LNCAP (cell line): Measurements from ENCODE around the gene UBXN1.
A peak's percentile ranks its signal among the peaks of the same experiment; 100 is the strongest.

Source experiments
- TF ChIP-seq, protein P1 (sequence below): fragments of 450-650 bp; IDR thresholded peaks from 2 replicates; pipeline ENCODE4 v1.5.1; 2017; ENCODE audit warnings: mild to moderate bottlenecking

UBXN1 gene

DNA sequence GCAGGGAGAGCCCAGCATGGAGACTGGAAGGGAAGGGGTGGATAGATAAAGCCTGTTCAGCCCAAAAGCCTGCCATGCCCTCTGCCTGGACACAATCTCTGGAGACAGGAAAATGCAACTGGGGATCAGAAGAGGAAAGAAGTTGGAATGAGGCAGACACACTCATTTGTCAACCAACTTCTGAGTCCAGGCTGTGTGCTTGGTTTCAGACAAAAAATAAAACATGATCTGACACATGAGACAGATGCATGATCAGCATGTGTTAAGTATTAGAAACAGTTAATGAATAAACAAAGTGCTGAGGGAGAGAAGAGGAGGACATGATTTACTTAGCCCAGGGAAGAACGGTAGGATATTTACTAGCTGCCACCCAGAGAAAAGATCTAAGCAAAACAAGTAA is 9.6 kb upstream of the UBXN1 start:
- TF ChIP-seq, protein P1, sequence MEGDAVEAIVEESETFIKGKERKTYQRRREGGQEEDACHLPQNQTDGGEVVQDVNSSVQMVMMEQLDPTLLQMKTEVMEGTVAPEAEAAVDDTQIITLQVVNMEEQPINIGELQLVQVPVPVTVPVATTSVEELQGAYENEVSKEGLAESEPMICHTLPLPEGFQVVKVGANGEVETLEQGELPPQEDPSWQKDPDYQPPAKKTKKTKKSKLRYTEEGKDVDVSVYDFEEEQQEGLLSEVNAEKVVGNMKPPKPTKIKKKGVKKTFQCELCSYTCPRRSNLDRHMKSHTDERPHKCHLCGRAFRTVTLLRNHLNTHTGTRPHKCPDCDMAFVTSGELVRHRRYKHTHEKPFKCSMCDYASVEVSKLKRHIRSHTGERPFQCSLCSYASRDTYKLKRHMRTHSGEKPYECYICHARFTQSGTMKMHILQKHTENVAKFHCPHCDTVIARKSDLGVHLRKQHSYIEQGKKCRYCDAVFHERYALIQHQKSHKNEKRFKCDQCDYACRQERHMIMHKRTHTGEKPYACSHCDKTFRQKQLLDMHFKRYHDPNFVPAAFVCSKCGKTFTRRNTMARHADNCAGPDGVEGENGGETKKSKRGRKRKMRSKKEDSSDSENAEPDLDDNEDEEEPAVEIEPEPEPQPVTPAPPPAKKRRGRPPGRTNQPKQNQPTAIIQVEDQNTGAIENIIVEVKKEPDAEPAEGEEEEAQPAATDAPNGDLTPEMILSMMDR = no peak

DNA sequence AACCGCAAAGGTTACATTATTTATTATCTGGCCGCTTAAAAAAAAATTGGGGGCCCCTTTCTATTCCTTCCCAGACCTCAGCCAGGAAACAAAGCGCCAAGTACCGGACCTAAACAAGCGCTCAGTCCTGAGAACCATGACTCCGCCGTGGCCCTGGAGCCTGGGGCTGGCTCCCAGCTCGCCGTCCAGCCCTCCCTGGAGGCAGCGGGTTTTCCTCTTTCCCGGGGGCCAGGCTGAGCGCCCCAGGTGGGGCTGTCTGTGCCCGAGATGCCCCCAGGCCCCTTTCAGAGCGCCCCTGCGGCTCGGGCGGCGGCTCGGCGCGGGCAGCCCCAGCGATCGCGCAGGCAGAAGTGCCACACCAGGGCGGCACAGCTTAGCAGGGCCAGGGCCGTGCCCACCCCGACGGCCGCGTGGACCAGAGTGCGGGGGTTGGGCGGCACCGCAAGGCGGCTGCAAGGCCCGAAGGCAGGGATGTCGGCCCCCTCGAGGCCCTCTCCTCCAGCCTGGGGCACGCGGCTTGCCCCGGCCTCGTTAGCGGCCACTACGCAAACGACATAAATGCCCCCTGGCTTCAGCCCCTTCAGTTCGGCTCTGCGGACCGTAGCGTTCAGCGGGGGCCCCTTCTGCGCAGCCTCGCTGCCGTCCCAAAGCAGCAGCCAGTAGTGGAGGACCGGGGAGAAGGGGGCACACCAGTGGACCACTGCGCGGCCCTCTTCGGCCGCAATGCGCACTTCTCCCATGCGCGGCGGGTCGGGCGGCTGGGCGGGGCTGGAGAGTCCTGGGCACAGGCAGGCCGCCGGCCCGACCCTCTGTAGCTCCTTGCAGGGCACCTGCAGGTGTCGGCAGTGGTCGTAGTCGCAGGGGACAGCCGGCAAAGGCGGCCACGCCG is 8.9 kb upstream of the UBXN1 start:
- TF ChIP-seq, protein P1 = no peak

DNA sequence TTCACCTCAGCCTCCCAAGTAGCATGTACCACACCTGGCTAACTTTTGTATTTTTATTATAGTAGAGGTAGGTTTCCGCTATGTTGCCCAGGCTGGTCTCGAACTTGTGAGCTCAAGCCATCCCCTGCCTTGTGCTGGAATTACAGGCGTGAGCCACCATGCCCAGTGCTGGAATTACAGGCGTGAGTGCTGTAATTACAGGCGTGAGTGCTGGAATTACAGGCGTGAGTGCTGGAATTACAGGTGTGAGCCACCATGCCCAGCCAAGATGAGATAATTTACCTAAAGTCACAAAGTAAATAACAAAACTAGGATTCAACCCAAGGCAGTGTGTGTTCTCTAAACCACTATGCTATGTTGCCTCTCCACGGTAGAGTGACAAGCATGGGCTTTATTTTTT is 3.6 kb upstream of the UBXN1 start:
- TF ChIP-seq, protein P1 = no peak

DNA sequence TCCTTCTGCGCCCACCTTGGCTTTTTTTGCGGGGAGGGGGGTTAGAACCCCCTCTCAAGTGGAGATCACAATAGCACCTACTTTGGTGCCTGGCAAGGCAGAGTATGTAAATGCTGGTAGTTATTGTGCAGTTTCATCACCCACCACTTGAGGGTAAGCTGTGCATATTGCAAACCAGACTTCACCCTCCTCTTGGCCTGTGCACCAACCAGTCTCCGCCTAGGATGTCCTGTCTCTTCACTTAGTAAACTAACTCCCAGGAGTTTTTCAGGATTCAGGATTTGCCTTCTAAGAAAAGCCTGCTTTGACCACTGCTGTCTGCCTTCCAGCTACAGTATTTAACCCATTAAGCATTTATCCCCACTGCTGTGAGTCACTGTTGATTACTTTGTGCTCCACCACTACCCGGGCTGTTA is 2.0 kb upstream of the UBXN1 start:
- TF ChIP-seq, protein P1 = peak; percentile 59

DNA sequence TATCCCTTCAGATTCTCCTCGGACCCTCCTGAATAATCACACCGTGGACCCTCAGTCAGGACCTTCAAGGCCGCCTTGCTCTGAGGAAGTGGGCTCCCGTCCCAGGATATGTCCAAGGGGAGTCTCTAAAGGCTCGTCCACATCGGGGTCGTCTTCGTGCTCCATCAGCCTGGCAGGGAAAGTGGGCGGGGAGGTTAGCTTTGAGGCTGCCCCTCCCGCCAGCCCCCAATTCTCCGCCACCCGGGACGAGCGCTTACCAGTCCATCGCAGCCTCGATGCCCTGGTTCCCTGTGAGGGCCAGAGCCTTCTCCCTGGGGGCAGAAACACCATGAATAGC is 472 bp downstream of the UBXN1 start:
- TF ChIP-seq, protein P1 = no peak

DNA sequence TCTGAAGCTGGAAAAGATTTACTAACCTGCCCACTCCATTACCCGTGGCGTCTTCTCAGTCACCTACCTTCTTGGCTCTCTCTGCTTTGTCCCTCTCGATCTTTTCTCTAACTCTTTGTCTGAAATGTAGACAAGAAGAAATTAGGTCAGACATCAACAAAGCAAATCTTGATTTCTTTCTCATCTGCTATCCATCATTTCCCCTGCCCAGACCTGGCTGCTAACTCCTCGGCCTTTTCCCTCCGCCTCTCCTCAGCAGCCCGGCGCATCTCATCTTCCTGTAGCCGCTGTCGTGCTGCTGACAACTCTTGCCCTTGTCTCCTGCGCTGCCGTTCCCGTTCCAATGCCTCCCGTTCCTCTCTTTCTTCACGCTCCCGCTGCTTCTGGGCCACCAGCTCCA is 1.2 kb downstream of the UBXN1 start:
- TF ChIP-seq, protein P1 = no peak

DNA sequence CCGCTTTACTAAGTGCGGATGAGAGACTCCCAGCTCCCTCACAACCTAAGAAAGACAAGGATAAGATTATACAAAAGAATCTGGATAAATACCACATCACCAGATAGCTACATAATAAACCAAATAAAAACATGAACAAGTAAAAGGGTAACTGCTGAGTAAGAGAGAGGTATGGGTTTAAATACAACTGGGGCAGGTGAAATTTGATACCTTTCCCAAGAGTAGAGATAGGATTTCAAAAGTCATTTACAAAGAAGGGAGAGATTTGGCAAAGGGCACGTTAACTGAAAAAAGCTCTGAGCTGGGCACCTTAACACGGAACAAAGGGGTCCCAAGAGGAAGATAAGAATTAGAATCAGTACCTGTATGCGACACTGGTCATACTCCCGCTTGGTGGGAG is 1.7 kb downstream of the UBXN1 start:
- TF ChIP-seq, protein P1 = no peak
